Suprapubic skin (tissue), 4 donors: ENCODE measurements around the gene KLF7. TPM values are rescaled to one million over a fixed set of nuclear protein-coding genes. Genes with fewer than 3 reads are reported as not detected.

Experiments used
- DNase-seq, 2 donors: peaks; one replicate each; pipeline ENCODE4 v3.0.0-alpha.2; 2019; ENCODE audit warnings: low spot score in 2 of 2
- H3K27ac ChIP-seq: fragments of 200-600 bp; sonication (generic); one replicate; pipeline ENCODE4 v1.5.1; 2019
- H3K27me3 ChIP-seq: fragments of 200-600 bp; sonication (generic); one replicate; pipeline ENCODE4 v1.5.1; 2019
- H3K36me3 ChIP-seq: fragments of 200-600 bp; sonication (generic); one replicate; pipeline ENCODE4 v1.5.1; 2019
- H3K4me1 ChIP-seq: fragments of 200-600 bp; sonication (generic); one replicate; pipeline ENCODE4 v1.5.1; 2019
- H3K4me3 ChIP-seq: fragments of 200-600 bp; sonication (generic); one replicate; pipeline ENCODE4 v1.5.1; 2019; ENCODE audit warnings: mild to moderate bottlenecking
- H3K9me3 ChIP-seq: fragments of 200-600 bp; sonication (generic); one replicate; pipeline ENCODE4 v1.5.1; 2019
- CTCF ChIP-seq, 2 donors: fragments of 200-600 bp in 1 of 2; fragments of 450-650 bp in 1 of 2; sonication (generic) in 1 of 2; IDR thresholded peaks; one replicate each; pipeline ENCODE4 v1.5.1; 2016 to 2019; ENCODE audit warnings: antibody characterized with exemption in 2 of 2, mild to moderate bottlenecking in 1 of 2, moderate library complexity in 1 of 2
- EP300 ChIP-seq: sonication (generic); formaldehyde crosslinking; IDR thresholded peaks from one replicate; pipeline ENCODE4 v1.6.1; 2017; ENCODE audit warnings: antibody characterized with exemption
- POLR2A ChIP-seq, 2 donors: fragments of 450-650 bp; IDR thresholded peaks; one replicate each; pipeline ENCODE4 v1.6.1; 2017; ENCODE audit warnings: antibody characterized with exemption in 2 of 2, mild to moderate bottlenecking in 2 of 2, moderate library complexity in 2 of 2
- POLR2AphosphoS5 ChIP-seq, 3 donors: sonication (generic); formaldehyde crosslinking; IDR thresholded peaks; one replicate each; pipeline ENCODE4 v1.6.1; 2017; ENCODE audit warnings: antibody characterized with exemption in 3 of 3
- WGBS: methylation state at CpG from one replicate; pipeline ENCODE4 v1.1.5; 2018; 5-methylcytosine and 5-hydroxymethylcytosine counted together
- total RNA-seq, 4 donors: library from RNA; depleted of rRNA; stranded (reverse); fragments of >200 nt; gene quantifications; one replicate each; pipeline ENCODE4 v1.1.0, GENCODE V29; 2016

KLF7 gene
- total RNA-seq, 4 donors from 2014 or later, result 10.0 to 17.4 (median 10.7) TPM

- DNase-seq, result no peak
- Histone ChIP-seq H3K4me3 (no peak overlapping the region), H3K36me3 (no peaks in the 10 kb centered on the region), H3K9me3 (no peaks in the 10 kb centered on the region), H3K27ac (no peak overlapping the region), H3K4me1 (peaks cover 18% of the 10 kb centered on the region), H3K27me3 (no peaks in the 10 kb centered on the region)
- WGBS, result 62% methylated on average over 1 of the region's 1 CpG
- no peak for TF ChIP-seq POLR2A (IDR thresholded peaks at IDR 0.05)
- TF ChIP-seq CTCF (IDR thresholded peaks at IDR 0.05), result no peak
- TF ChIP-seq EP300, result no peak
- no peak for TF ChIP-seq POLR2AphosphoS5 (IDR thresholded peaks at IDR 0.05)
Observed at GRCh38 chr2:207042841-207043240, 122.9 kb downstream of the KLF7 start.

- no peaks in the 10 kb centered on the region for H3K9me3 ChIP-seq
- peak overlapping the region; percentile 34 for H3K27ac ChIP-seq
- no peaks in the 10 kb centered on the region for H3K27me3 ChIP-seq
- peak overlapping the region; percentile 33 for H3K4me3 ChIP-seq
- DNase-seq, result no peak
- H3K4me1 ChIP-seq, result peaks cover 17% of the 10 kb centered on the region
- no peaks in the 10 kb centered on the region for H3K36me3 ChIP-seq
- TF ChIP-seq EP300 (no peak), POLR2A (IDR thresholded peaks at IDR 0.05) (no peak), CTCF (IDR thresholded peaks at IDR 0.05) (no peak), POLR2AphosphoS5 (IDR thresholded peaks at IDR 0.05) (no peak)
- 48% methylated on average over 9 of the region's 9 CpGs for WGBS
Observed at GRCh38 chr2:207041786-207042554, 123.8 kb downstream of the KLF7 start.

- H3K4me3 ChIP-seq, result peak overlapping the region; percentile 33
- no peak for TF ChIP-seq POLR2A (IDR thresholded peaks at IDR 0.05)
- H3K27me3 ChIP-seq, result no peaks in the 10 kb centered on the region
- H3K36me3 ChIP-seq, result no peaks in the 10 kb centered on the region
- H3K4me1 ChIP-seq, result peaks cover 13% of the 10 kb centered on the region
- DNase-seq, result no peak
- 54% methylated on average over 10 of the region's 10 CpGs for WGBS
- H3K27ac ChIP-seq, result peak overlapping the region; percentile 27
- H3K9me3 ChIP-seq, result no peaks in the 10 kb centered on the region
Observed at GRCh38 chr2:207041279-207041678, 124.5 kb downstream of the KLF7 start.

- H3K9me3 ChIP-seq, result no peaks in the 10 kb centered on the region
- peak overlapping the region; percentile 27 for H3K27ac ChIP-seq
- H3K27me3 ChIP-seq, result no peaks in the 10 kb centered on the region
- 53% methylated on average over 9 of the region's 9 CpGs for WGBS
- TF ChIP-seq CTCF (IDR thresholded peaks at IDR 0.05) (no peak), EP300 (no peak), POLR2A (IDR thresholded peaks at IDR 0.05) (no peak), POLR2AphosphoS5 (IDR thresholded peaks at IDR 0.05) (no peak)
- DNase-seq, result no peak
- peaks cover 13% of the 10 kb centered on the region for H3K4me1 ChIP-seq
- H3K36me3 ChIP-seq, result no peaks in the 10 kb centered on the region
- no peak overlapping the region for H3K4me3 ChIP-seq
Observed at GRCh38 chr2:207040696-207041095, 125.1 kb downstream of the KLF7 start.

GRCh38 chr2:207039225-207039624, 126.5 kb downstream of the KLF7 start:
- no peak for DNase-seq
- Histone ChIP-seq H3K27ac (no peak overlapping the region), H3K27me3 (no peaks in the 10 kb centered on the region), H3K9me3 (no peaks in the 10 kb centered on the region), H3K4me1 (peaks cover 13% of the 10 kb centered on the region), H3K36me3 (no peaks in the 10 kb centered on the region), H3K4me3 (no peak overlapping the region)
- TF ChIP-seq POLR2A (IDR thresholded peaks at IDR 0.05) (no peak), CTCF (IDR thresholded peaks at IDR 0.05) (no peak)
- WGBS, result 76% methylated on average over 4 of the region's 4 CpGs
